PC-9 (cell line): ENCODE measurements around the gene NID2. TPM values are rescaled to one million over a fixed set of nuclear protein-coding genes. Genes with fewer than 3 reads are reported as not detected.

Experiments used
- BruUV-seq: library from RNA; stranded (reverse); fragments of 400-500 nt; replicated peaks from 2 replicates; lab custom pipeline; 2021; lab: Mats Ljungman, UMichigan
- CTCF ChIA-PET: fragments of 300-600 bp; sonication (Branson Sonifier 250); formaldehyde crosslinking; loops from one replicate; lab custom pipeline; 2022; ENCODE audit warnings: antibody characterized with exemption; lab: Charles Lee
- POLR2A ChIA-PET: fragments of 300-600 bp; sonication (Branson Sonifier 250); formaldehyde crosslinking; loops from one replicate; lab custom pipeline; 2022; ENCODE audit warnings: antibody characterized with exemption; ENCODE audit not compliant: unreplicated experiment; lab: Charles Lee
- DNase-seq, 2 experiments: peaks; one replicate each; pipeline versions ENCODE4 v3.0.0 to v3.0.0-alpha.2; 2015 to 2022; ENCODE audit warnings: mixed read lengths in 1 of 2
- H2AFZ ChIP-seq: fragments of 200-600 bp; sonication (generic); 2 replicates; pipeline ENCODE4 v1.8.1; 2017; ENCODE audit warnings: antibody characterized with exemption
- H3F3A ChIP-seq: fragments of 200-600 bp; sonication (generic); 2 replicates; pipeline ENCODE4 v1.8.1; 2017; ENCODE audit warnings: antibody characterized with exemption, mild to moderate bottlenecking, low read depth; ENCODE audit not compliant: insufficient read depth
- H3K27ac ChIP-seq: fragments of 200-600 bp; sonication (generic); 2 replicates; pipeline ENCODE4 v1.6.1; 2016; ENCODE audit warnings: mixed run types
- H3K27me3 ChIP-seq: fragments of 200-600 bp; sonication (generic); 2 replicates; pipeline ENCODE4 v1.6.1; 2016; ENCODE audit warnings: low read depth, mixed run types; ENCODE audit not compliant: insufficient read depth
- H3K36me3 ChIP-seq: fragments of 200-600 bp; sonication (generic); 2 replicates; pipeline ENCODE4 v1.6.1; 2016; ENCODE audit warnings: low read depth, mixed run types
- H3K4me1 ChIP-seq: fragments of 200-600 bp; sonication (generic); replicated peaks from 2 replicates; pipeline ENCODE4 v1.6.1; 2016; ENCODE audit warnings: mixed run types; ENCODE audit not compliant: insufficient read depth
- H3K4me2 ChIP-seq: fragments of 200-600 bp; sonication (generic); 2 replicates; pipeline ENCODE4 v1.6.1; 2017; ENCODE audit warnings: mixed run types
- H3K4me3 ChIP-seq: fragments of 200-600 bp; sonication (generic); 2 replicates; pipeline ENCODE4 v1.6.1; 2016; ENCODE audit warnings: mixed run types
- H3K79me2 ChIP-seq: fragments of 200-600 bp; sonication (generic); 2 replicates; pipeline ENCODE4 v1.6.1; 2017; ENCODE audit warnings: low read depth, mixed run types
- H3K9me2 ChIP-seq: fragments of 200-600 bp; sonication (generic); 2 replicates; pipeline ENCODE4 v1.8.1; 2017; ENCODE audit warnings: mild to moderate bottlenecking; ENCODE audit not compliant: insufficient read depth
- H3K9me3 ChIP-seq: fragments of 200-600 bp; sonication (generic); 2 replicates; pipeline ENCODE4 v1.8.1; 2016; ENCODE audit warnings: low read depth; ENCODE audit not compliant: insufficient read depth
- H4K20me1 ChIP-seq: fragments of 200-600 bp; sonication (generic); 2 replicates; pipeline ENCODE4 v1.8.1; 2017; ENCODE audit not compliant: insufficient read depth
- EZH2 ChIP-seq: fragments of 200-600 bp; sonication (generic); IDR thresholded peaks from 2 replicates; pipeline ENCODE4 v1.8.0; 2017; ENCODE audit warnings: antibody characterized with exemption, low read depth
- intact Hi-C: fragments of 100-400 bp; cut with micrococcal nuclease; formaldehyde crosslinking; loops from one replicate; pipeline ENCODE4 v1.10.0; 2022; ENCODE audit not compliant: unreplicated experiment
- total RNA-seq: library from RNA; stranded (reverse); gene quantifications from 2 replicates; pipeline ENCODE4 v1.2.3, GENCODE V29; 2021
- TF ChIP-seq, protein P1 (sequence below): fragments of 200-600 bp; sonication (generic); conservative IDR thresholded peaks from 2 replicates; pipeline ENCODE4 v1.6.1; 2017; ENCODE audit warnings: mixed run types, antibody characterized with exemption, mild to moderate bottlenecking, moderate library complexity

NID2 gene
- total RNA-seq, 1 experiment from 2014 or later = 0.11 TPM

DNA sequence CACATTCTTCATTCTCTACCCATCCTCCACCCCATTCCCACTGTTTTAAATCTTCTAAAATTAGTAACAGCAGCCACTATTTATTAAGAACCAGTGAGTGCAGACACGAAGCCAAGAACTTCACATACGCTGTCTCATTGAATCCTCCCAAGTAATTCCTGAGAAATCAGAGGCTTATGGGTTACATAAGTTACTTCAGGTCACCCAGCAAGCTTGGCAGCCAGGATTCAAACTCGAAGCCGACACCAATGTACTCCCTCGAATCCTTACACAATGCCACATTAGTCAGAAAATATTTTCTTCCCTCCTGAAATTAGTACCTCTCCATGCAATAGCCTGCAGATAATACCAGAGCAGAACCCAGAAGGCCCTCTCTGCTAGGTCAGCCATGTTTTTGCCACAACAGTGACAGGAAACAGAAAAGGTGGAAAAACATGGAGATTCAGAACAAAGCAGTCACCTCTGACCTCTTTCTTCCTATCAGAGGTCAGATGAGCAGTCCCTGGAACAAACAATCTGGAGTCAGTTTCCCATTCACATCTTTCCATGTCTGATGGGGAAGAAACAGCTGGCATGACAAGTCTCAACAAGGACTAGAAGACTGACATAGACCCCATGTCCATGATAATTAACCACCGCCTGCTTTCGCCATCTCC lies 16.4 kb downstream of the NID2 start:
- H3K9me3 ChIP-seq = no peaks in the 10 kb centered on the region
- intact Hi-C loops = no loop called here
- no peaks in the 10 kb centered on the region for H3K27me3 ChIP-seq
- no peaks in the 10 kb centered on the region for H3K4me1 ChIP-seq
- H3K79me2 ChIP-seq = no peaks in the 10 kb centered on the region
- no peaks in the 10 kb centered on the region for H3K36me3 ChIP-seq
- POLR2A ChIA-PET = no interaction called here
- H3K4me3 ChIP-seq = no peak overlapping the region
- no peak for TF ChIP-seq EZH2
- TF ChIP-seq, protein P1, sequence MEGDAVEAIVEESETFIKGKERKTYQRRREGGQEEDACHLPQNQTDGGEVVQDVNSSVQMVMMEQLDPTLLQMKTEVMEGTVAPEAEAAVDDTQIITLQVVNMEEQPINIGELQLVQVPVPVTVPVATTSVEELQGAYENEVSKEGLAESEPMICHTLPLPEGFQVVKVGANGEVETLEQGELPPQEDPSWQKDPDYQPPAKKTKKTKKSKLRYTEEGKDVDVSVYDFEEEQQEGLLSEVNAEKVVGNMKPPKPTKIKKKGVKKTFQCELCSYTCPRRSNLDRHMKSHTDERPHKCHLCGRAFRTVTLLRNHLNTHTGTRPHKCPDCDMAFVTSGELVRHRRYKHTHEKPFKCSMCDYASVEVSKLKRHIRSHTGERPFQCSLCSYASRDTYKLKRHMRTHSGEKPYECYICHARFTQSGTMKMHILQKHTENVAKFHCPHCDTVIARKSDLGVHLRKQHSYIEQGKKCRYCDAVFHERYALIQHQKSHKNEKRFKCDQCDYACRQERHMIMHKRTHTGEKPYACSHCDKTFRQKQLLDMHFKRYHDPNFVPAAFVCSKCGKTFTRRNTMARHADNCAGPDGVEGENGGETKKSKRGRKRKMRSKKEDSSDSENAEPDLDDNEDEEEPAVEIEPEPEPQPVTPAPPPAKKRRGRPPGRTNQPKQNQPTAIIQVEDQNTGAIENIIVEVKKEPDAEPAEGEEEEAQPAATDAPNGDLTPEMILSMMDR = no peak
- CTCF ChIA-PET = no interaction called here
- H2AFZ ChIP-seq = no peak overlapping the region
- no TSS peak for BruUV-seq
- no peaks in the 10 kb centered on the region for H3F3A ChIP-seq
- H3K27ac ChIP-seq = no peak overlapping the region
- no peaks in the 10 kb centered on the region; the same call in 1 of the 2 replicates for H3K9me2 ChIP-seq
- H4K20me1 ChIP-seq = no peaks in the 10 kb centered on the region
- DNase-seq = no peak
- no peak overlapping the region for H3K4me2 ChIP-seq

GRCh38 chr14:52051871-52052270 lies 17.0 kb downstream of the NID2 start:
- no peaks in the 10 kb centered on the region for H3K27me3 ChIP-seq
- H3K4me1 ChIP-seq = no peaks in the 10 kb centered on the region
- intact Hi-C loops = no loop called here
- no peaks in the 10 kb centered on the region for H3K79me2 ChIP-seq
- DNase-seq = no peak
- TF ChIP-seq, protein P1 = no peak
- no peak for TF ChIP-seq EZH2
- ChIA-PET POLR2A (no interaction called here), CTCF (no interaction called here)
- no peaks in the 10 kb centered on the region for H3K9me3 ChIP-seq
- H3K4me3 ChIP-seq = no peak overlapping the region
- BruUV-seq = no TSS peak
- no peaks in the 10 kb centered on the region; the same call in 1 of the 2 replicates for H3K9me2 ChIP-seq
- no peaks in the 10 kb centered on the region for H3K36me3 ChIP-seq
- no peak overlapping the region for H3K4me2 ChIP-seq
- H3F3A ChIP-seq = no peaks in the 10 kb centered on the region
- H4K20me1 ChIP-seq = no peaks in the 10 kb centered on the region
- no peak overlapping the region for H2AFZ ChIP-seq
- no peak overlapping the region for H3K27ac ChIP-seq

- DNase-seq = no peak
- no TSS peak for BruUV-seq
Measured at GRCh38 chr14:52051251-52051650, 17.6 kb downstream of the NID2 start.

More at GRCh38 chr14:52051251-52051650, 17.6 kb downstream of the NID2 start:
- POLR2A ChIA-PET = no interaction called here
- no peaks in the 10 kb centered on the region for H3K27me3 ChIP-seq
- H3F3A ChIP-seq = no peaks in the 10 kb centered on the region
- no peak overlapping the region for H2AFZ ChIP-seq
- CTCF ChIA-PET = no interaction called here
- H3K27ac ChIP-seq = no peak overlapping the region
- no peaks in the 10 kb centered on the region for H3K9me3 ChIP-seq
- intact Hi-C loops = no loop called here
- H3K36me3 ChIP-seq = no peaks in the 10 kb centered on the region
- TF ChIP-seq, protein P1 = no peak
- TF ChIP-seq EZH2 = no peak
- no peak overlapping the region for H3K4me2 ChIP-seq
- H4K20me1 ChIP-seq = no peaks in the 10 kb centered on the region
- H3K4me3 ChIP-seq = no peak overlapping the region
- no peaks in the 10 kb centered on the region for H3K79me2 ChIP-seq
- no peaks in the 10 kb centered on the region; the same call in 1 of the 2 replicates for H3K9me2 ChIP-seq
- no peaks in the 10 kb centered on the region for H3K4me1 ChIP-seq
